ENCODE results near the gene RIPOR3.

Gene RIPOR3

GRCh38 chr20:50690650-50691572 is at the start of gene RIPOR3:
Gene RIPOR3, minus strand, starts transcription at chr20:50691542. Its CDS starts 414 bp downstream, at chr20:50691128.
- DNase-seq: no peak

GRCh38 chr20:50737352-50737751 is 46.0 kb upstream of the RIPOR3 start:
- no peak for DNase-seq

GRCh38 chr20:50735813-50736212 is 44.5 kb upstream of the RIPOR3 start:
- no peak for DNase-seq

- no peak for DNase-seq
Observed at GRCh38 chr20:50734730-50735679, 43.7 kb upstream of the RIPOR3 start.

- DNase-seq: no peak
Observed at GRCh38 chr20:50733644-50734349, 42.5 kb upstream of the RIPOR3 start.

- no peak for DNase-seq
Observed at GRCh38 chr20:50731930-50732690, 40.8 kb upstream of the RIPOR3 start.

- peak; percentile 100 for DNase-seq
Observed at GRCh38 chr20:50731055-50731929, 40.0 kb upstream of the RIPOR3 start, which contains the start of gene PARD6B. Gene PARD6B, plus strand, starts transcription at chr20:50731580. Its CDS starts 207 bp downstream, at chr20:50731787.

GRCh38 chr20:50730765-50731054 is 39.4 kb upstream of the RIPOR3 start:
- DNase-seq: no peak

- DNase-seq: no peak
Observed at GRCh38 chr20:50729901-50730764, 38.8 kb upstream of the RIPOR3 start.

GRCh38 chr20:50728981-50729874 is 37.9 kb upstream of the RIPOR3 start:
- DNase-seq: no peak

GRCh38 chr20:50728486-50728980 is 37.2 kb upstream of the RIPOR3 start:
- DNase-seq: no peak

- no peak for DNase-seq
Observed at GRCh38 chr20:50727792-50728485, 36.6 kb upstream of the RIPOR3 start.

- DNase-seq: no peak
Observed at GRCh38 chr20:50726955-50727791, 35.8 kb upstream of the RIPOR3 start.

- no peak for DNase-seq
Observed at GRCh38 chr20:50725724-50726005, 34.3 kb upstream of the RIPOR3 start.

GRCh38 chr20:50724851-50725723 is 33.7 kb upstream of the RIPOR3 start:
- DNase-seq: peak; percentile 13

GRCh38 chr20:50724112-50724725 is 32.9 kb upstream of the RIPOR3 start:
- no peak for DNase-seq

Measured in activated CD4-positive, alpha-beta T cell treated with anti-CD3 and anti-CD28 coated beads for 1 hour (primary cell).